Stomach (tissue), 9 donors: Measurements from ENCODE around the gene CSNK1E. TPM values are rescaled to one million over a fixed set of nuclear protein-coding genes. Genes with fewer than 3 reads are reported as not detected.

Experiments
- DNase-seq, 2 donors: peaks; one replicate each; pipeline versions ENCODE4 v3.0.0 to v3.0.0-alpha.2; 2013 to 2019
- H3K27ac ChIP-seq, 5 donors: fragments of 200-600 bp in 4 of 5; sonication (generic) in 4 of 5; one replicate each; pipeline ENCODE4 v1.5.1; 2013 to 2019; ENCODE audit warnings: mild to moderate bottlenecking in 1 of 5, moderate library complexity in 1 of 5
- H3K27me3 ChIP-seq, 3 donors: fragments of 200-600 bp; sonication (generic); one replicate each; pipeline ENCODE4 v1.5.1; 2017 to 2019; ENCODE audit warnings: mixed run types in 1 of 3
- H3K36me3 ChIP-seq, 4 donors: fragments of 200-600 bp; sonication (generic); 1 replicate in 3 of 4; 2 replicates in 1 of 4; pipeline ENCODE4 v1.5.1; 2016 to 2019
- H3K4me1 ChIP-seq, 4 donors: fragments of 200-600 bp; sonication (generic); one replicate each; pipeline ENCODE4 v1.5.1; 2016 to 2019
- H3K4me3 ChIP-seq, 4 donors: fragments of 200-600 bp; sonication (generic) in 3 of 4; one replicate each; pipeline ENCODE4 v1.5.1; 2016 to 2019; ENCODE audit warnings: mild to moderate bottlenecking in 1 of 4
- H3K9me3 ChIP-seq, 4 donors: fragments of 200-600 bp; sonication (generic); one replicate each; pipeline ENCODE4 v1.5.1; 2016 to 2019
- CTCF ChIP-seq, 7 experiments: fragments of 450-650 bp in 4 of 7; fragments of 200-600 bp in 3 of 7; sonication (generic) in 3 of 7; IDR thresholded peaks; one replicate each; pipeline ENCODE4 v1.5.1; 2016 to 2019; ENCODE audit warnings: antibody characterized with exemption in 7 of 7, control low read depth in 2 of 7, mild to moderate bottlenecking in 1 of 7
- EP300 ChIP-seq: sonication (generic); formaldehyde crosslinking; IDR thresholded peaks from one replicate; pipeline ENCODE4 v1.6.1; 2017; ENCODE audit warnings: antibody characterized with exemption
- POLR2A ChIP-seq, 4 donors: fragments of 450-650 bp; IDR thresholded peaks; one replicate each; pipeline ENCODE4 v1.6.1; 2016; ENCODE audit warnings: antibody characterized with exemption in 4 of 4, control low read depth in 2 of 4, mild to moderate bottlenecking in 1 of 4, moderate library complexity in 1 of 4
- POLR2AphosphoS5 ChIP-seq, 3 donors: sonication (generic); formaldehyde crosslinking; IDR thresholded peaks; one replicate each; pipeline ENCODE4 v1.6.1; 2016; ENCODE audit warnings: antibody characterized with exemption in 3 of 3
- WGBS, 5 donors: extraction: QIAGEN DNeasy Blood & Tissue Kit in 3 of 5; methylation state at CpG; one replicate each; pipeline versions ENCODE4 v1.1.5 to v1.1.7; 2013 to 2018; 5-methylcytosine and 5-hydroxymethylcytosine counted together
- intact Hi-C: fragments of 100-400 bp; cut with DNase I; formaldehyde crosslinking; loops from one replicate; pipeline ENCODE4 v1.15.1; 2023; ENCODE audit warnings: low total_unique reads
- polyA plus RNA-seq, 3 donors: library from polyadenylated mRNA; stranded (reverse); fragments of 200-250 nt; gene quantifications; one replicate each; pipeline ENCODE4 v1.2.3, GENCODE V29; 2013
- total RNA-seq, 5 donors: library from RNA; depleted of rRNA; stranded (reverse); fragments of >200 nt; gene quantifications; one replicate each; pipeline versions ENCODE4 v1.1.0 to v1.2.3, GENCODE V29; 2014 to 2016
- donor health status: healthy with polysubstance abuse.
- donor health status: Bipolar disorder and iron deficiency.
- donor health status: healthy.

The CSNK1E gene
- total and polyA plus RNA-seq, 8 donors = 19.4 to 135 (median 68.1) TPM

GRCh38 chr22:38286915-38287669 lies 30.1 kb downstream of the CSNK1E start:
- peaks cover 10 to 45% (median 21%) of the 10 kb centered on the region in 4 donors for H3K4me1 ChIP-seq
- H3K27ac ChIP-seq = peak overlapping the region in 1 of 5 donors; percentile 9
- WGBS, 5 donors = 74 to 89% (median 87%) methylated on average over 11 of the region's 11 CpGs
- peaks cover 14 to 37% (median 26%) of the 10 kb centered on the region in 4 donors for H3K36me3 ChIP-seq
- H3K9me3 ChIP-seq = no peaks in the 10 kb centered on the region
- H3K27me3 ChIP-seq = no peaks in the 10 kb centered on the region
- intact Hi-C loops = no loop called here
- DNase-seq = no peak
- no peak for TF ChIP-seq POLR2AphosphoS5 (IDR thresholded peaks at IDR 0.05)
- no peak for TF ChIP-seq EP300
- TF ChIP-seq CTCF (IDR thresholded peaks at IDR 0.05) = no peak
- TF ChIP-seq POLR2A (IDR thresholded peaks at IDR 0.05) = no peak
- no peak overlapping the region for H3K4me3 ChIP-seq

- no peak for DNase-seq
- H3K9me3 ChIP-seq = no peaks in the 10 kb centered on the region
- intact Hi-C loops = no loop called here
- TF ChIP-seq EP300 (no peak), POLR2AphosphoS5 (IDR thresholded peaks at IDR 0.05) (no peak), CTCF (IDR thresholded peaks at IDR 0.05) (no peak), POLR2A (IDR thresholded peaks at IDR 0.05) (no peak)
- H3K27ac ChIP-seq = peak overlapping the region in 4 of 5 donors; percentile 73 to 85 (median 82)
- peaks cover 9 to 20% (median 12%) of the 10 kb centered on the region in 4 donors for H3K36me3 ChIP-seq
- H3K4me1 ChIP-seq = peaks cover 10 to 29% (median 19%) of the 10 kb centered on the region in 4 donors
- WGBS, 5 donors = 65 to 74% (median 66%) methylated on average over 8 of the region's 8 CpGs
- no peak overlapping the region for H3K4me3 ChIP-seq
- no peaks in the 10 kb centered on the region for H3K27me3 ChIP-seq
Measured at GRCh38 chr22:38285018-38285417, 32.2 kb downstream of the CSNK1E start.

GRCh38 chr22:38284042-38284402 lies 33.2 kb downstream of the CSNK1E start:
- H3K4me3 ChIP-seq = peak overlapping the region in 1 of 4 donors; percentile 4
- H3K27ac ChIP-seq = peak overlapping the region; percentile 31 to 85 (median 81)
- DNase-seq = peak in 1 of 2 donors; percentile 69
- H3K36me3 ChIP-seq = peaks cover 4 to 13% (median 6%) of the 10 kb centered on the region in 4 donors
- WGBS, 5 donors = 41 to 65% (median 50%) methylated on average over 4 to 5 of the region's 5 CpGs
- no peaks in the 10 kb centered on the region for H3K27me3 ChIP-seq
- TF ChIP-seq POLR2AphosphoS5 (IDR thresholded peaks at IDR 0.05) (peak; percentile 26 to 53 (median 30)), POLR2A (IDR thresholded peaks at IDR 0.05) (no peak)
- no peaks in the 10 kb centered on the region for H3K9me3 ChIP-seq
- intact Hi-C loops = no loop called here
- peaks cover 10 to 27% (median 19%) of the 10 kb centered on the region in 4 donors for H3K4me1 ChIP-seq

GRCh38 chr22:38282397-38282796 lies 34.8 kb downstream of the CSNK1E start:
- 88 to 93% (median 88%) methylated on average over 6 to 9 of the region's 9 CpGs for WGBS, 5 donors
- Histone ChIP-seq H3K4me1 (peaks cover 10 to 29% (median 19%) of the 10 kb centered on the region in 4 donors), H3K27ac (peak overlapping the region in 3 of 5 donors; percentile 22 to 85 (median 83)), H3K4me3 (no peak overlapping the region), H3K36me3 (no peaks in the 10 kb centered on the region), H3K9me3 (no peaks in the 10 kb centered on the region), H3K27me3 (no peaks in the 10 kb centered on the region)
- intact Hi-C loops = no loop called here
- DNase-seq = no peak
- TF ChIP-seq POLR2AphosphoS5 (IDR thresholded peaks at IDR 0.05) = no peak
- TF ChIP-seq CTCF (IDR thresholded peaks at IDR 0.05) = no peak
- TF ChIP-seq POLR2A (IDR thresholded peaks at IDR 0.05) = no peak
- TF ChIP-seq EP300 = no peak

- no peak overlapping the region for H3K4me3 ChIP-seq
- no peak for DNase-seq
- 59 to 83% (median 80%) methylated on average over 2 of the region's 2 CpGs for WGBS, 5 donors
- H3K27me3 ChIP-seq = no peaks in the 10 kb centered on the region
- no peaks in the 10 kb centered on the region for H3K9me3 ChIP-seq
- TF ChIP-seq POLR2AphosphoS5 (IDR thresholded peaks at IDR 0.05) (no peak), EP300 (no peak), POLR2A (IDR thresholded peaks at IDR 0.05) (no peak)
- no peaks in the 10 kb centered on the region for H3K36me3 ChIP-seq
- H3K27ac ChIP-seq = no peak overlapping the region
- intact Hi-C loops = no loop called here
- peaks cover 8 to 23% (median 19%) of the 10 kb centered on the region in 4 donors for H3K4me1 ChIP-seq
Measured at GRCh38 chr22:38276166-38276565, 41.1 kb downstream of the CSNK1E start.
